Fibroblast of mammary gland (primary cell): ENCODE measurements around the gene CDK14.

ENCODE experiments used
- DNase-seq: peaks from one replicate; pipeline ENCODE4 v3.0.0-alpha.2; 2010; ENCODE audit warnings: low read depth
- H3K4me3 ChIP-seq: 2 replicates; pipeline ENCODE4 v1.5.1; 2011; ENCODE audit warnings: low read depth, mild to moderate bottlenecking, low read length, moderate library complexity; ENCODE audit not compliant: control insufficient read depth
- TF ChIP-seq, protein P1 (sequence below): conservative IDR thresholded peaks from 2 replicates; pipeline ENCODE4 v1.5.1; 2011; ENCODE audit warnings: low read depth, low read length, inconsistent platforms; ENCODE audit not compliant: control insufficient read depth, insufficient read depth

The CDK14 gene

DNA sequence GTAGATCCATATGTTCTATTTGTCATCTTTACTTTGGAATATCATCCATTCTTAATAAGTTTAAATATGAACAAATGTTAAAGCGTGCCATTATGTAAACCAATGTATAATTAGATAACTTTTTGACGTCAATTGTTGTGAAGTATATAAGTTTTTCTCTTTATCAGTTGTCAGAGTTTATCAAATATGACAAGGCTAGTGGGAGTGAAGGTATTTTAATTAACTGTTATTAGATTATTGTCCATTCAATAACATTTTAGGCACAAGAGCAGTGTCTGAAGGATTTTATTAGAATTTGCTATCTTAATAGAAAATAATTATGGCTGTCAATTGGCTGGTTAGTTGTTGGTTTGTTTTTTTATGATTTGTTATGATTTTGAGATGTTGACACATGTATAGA, 280.6 kb downstream of the CDK14 start:
- H3K4me3 ChIP-seq, result no peak overlapping the region
- TF ChIP-seq, protein P1, sequence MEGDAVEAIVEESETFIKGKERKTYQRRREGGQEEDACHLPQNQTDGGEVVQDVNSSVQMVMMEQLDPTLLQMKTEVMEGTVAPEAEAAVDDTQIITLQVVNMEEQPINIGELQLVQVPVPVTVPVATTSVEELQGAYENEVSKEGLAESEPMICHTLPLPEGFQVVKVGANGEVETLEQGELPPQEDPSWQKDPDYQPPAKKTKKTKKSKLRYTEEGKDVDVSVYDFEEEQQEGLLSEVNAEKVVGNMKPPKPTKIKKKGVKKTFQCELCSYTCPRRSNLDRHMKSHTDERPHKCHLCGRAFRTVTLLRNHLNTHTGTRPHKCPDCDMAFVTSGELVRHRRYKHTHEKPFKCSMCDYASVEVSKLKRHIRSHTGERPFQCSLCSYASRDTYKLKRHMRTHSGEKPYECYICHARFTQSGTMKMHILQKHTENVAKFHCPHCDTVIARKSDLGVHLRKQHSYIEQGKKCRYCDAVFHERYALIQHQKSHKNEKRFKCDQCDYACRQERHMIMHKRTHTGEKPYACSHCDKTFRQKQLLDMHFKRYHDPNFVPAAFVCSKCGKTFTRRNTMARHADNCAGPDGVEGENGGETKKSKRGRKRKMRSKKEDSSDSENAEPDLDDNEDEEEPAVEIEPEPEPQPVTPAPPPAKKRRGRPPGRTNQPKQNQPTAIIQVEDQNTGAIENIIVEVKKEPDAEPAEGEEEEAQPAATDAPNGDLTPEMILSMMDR, result no peak
- DNase-seq, result no peak

DNA sequence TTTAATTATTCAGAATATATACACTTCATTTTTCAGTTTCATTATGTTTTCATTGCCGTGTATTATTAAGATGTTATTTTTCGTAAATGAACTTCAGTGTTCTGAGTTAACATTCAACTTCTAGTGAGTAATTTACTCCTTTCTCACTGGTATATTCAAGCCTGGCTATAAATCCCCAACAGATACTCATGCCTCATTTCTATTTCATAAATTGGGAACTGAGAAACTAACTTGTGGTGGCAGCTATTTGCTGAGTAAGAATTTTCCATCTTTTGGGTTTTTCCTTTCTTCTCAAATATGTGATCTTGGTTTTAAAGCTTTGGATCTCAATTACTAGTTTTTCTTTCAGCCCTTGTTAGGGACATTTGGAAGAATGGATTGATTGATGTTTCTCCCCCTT, 281.1 kb downstream of the CDK14 start:
- H3K4me3 ChIP-seq, result no peak overlapping the region
- TF ChIP-seq, protein P1, result no peak
- DNase-seq, result no peak

DNA sequence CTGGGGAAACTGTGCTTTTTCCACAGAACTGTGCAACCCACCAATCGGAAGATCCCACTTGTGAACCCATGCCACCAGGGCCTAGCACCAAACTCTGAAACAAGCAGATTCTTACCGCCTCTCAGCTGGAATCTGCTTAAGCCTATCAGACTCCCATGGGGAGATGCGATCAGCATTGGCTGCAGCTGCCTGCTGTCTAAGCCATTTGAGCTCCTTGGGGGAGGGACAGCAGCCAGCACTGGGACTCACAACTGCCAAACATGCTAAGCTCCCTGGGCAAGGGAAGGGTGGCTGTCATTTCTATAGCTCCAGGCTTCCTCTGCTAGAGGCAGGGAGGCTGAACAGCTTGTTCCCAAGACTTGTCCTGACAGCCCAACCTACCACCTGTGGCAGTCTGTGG, 283.8 kb downstream of the CDK14 start:
- TF ChIP-seq, protein P1, result no peak

DNA sequence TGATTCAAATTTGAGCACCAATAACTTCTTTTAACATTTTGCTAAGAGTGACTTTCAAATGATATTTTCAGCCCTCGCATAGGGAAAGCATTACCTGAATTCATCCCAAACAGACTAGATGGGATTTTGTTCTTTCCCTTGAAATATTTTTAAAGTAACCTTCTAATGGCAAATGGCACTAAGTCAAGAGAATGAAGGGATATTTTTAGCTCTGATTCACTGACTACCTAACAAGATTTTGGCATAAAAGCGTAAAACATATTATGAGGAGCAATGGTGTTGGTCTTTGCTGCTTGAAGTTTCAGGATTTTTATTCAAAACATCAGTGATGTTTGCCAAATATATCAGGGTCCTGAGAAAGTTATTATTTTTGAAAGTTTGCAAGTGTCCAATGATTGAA, 290.3 kb downstream of the CDK14 start:
- TF ChIP-seq, protein P1, result no peak
- no peak overlapping the region for H3K4me3 ChIP-seq
- no peak for DNase-seq

More for the DNA sequence above, 283.8 kb downstream of the CDK14 start:
- no peak for DNase-seq
- H3K4me3 ChIP-seq, result no peak overlapping the region

DNA sequence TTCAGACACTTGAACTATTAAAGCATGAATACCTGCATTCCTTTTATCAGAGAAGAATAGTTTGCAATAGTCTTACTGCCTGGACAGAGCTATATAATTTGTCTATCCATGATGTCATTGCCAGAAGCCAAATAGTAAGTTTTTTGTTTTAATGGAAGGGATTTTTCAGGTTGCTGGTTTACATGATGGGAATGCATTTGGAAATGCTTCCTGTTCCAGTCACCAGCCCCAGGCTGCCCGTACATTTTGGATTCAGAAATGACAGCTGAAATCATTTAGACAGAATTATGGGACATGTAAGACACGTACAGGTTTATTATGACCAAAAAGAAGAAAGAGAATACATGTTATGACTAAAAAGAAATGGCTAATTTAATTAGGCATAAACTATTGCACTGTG, 293.1 kb downstream of the CDK14 start:
- TF ChIP-seq, protein P1, result no peak
- DNase-seq, result no peak
- no peak overlapping the region for H3K4me3 ChIP-seq

DNA sequence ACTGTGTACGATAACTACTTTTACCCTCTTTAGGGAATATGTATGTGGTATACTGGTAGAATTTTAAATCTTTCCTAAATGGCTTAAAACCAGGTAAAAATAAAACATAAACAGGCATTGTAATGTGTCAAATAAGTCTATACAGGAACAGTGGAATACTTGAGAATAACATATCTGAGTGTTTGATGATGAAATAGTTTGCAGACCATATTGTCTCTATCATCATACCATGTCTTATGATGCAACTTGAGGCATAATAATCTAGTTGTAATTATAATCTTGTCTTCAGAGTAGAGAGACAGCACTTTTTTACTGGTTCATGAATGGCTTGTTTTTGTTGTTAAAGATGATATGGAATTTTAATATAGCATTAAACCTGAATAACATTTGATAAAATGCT, 293.5 kb downstream of the CDK14 start:
- TF ChIP-seq, protein P1, result no peak
- no peak for DNase-seq

DNA sequence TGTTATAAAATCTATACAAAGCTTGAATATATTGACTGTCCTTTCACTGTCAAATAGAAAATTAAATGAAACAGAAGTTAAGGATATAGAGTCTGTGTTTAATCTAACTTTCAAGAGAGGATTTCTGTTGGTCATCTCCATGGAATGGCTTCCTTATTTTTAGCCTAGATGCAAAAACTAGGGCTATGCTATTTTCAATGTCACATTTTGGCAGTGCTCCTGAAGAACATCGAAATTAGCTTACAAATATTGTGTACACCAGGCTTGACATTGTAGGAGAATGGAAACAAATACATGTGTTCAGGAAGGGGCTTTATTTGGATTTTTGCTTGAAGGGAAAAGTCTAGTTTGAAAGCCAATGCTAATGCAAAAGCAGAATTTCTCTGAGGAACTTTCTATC, 295.4 kb downstream of the CDK14 start:
- no peak for DNase-seq
- no peak overlapping the region for H3K4me3 ChIP-seq
- TF ChIP-seq, protein P1, result no peak

More for the DNA sequence above, 293.5 kb downstream of the CDK14 start:
- no peak overlapping the region for H3K4me3 ChIP-seq
